Fibroblast of skin of back (primary cell): ENCODE measurements around the gene THY1. TPM values are rescaled to one million over a fixed set of nuclear protein-coding genes. Genes with fewer than 3 reads are reported as not detected.
"Not testable (repeated sequence)": the region's sequence is repeated elsewhere in the genome, so short reads cannot be mapped to it uniquely, and the experiment has no call there.

ENCODE experiments used
- DNase-seq: peaks from one replicate; pipeline ENCODE4 v3.0.0-alpha.2; 2013
- polyA plus RNA-seq, 2 experiments: library from polyadenylated mRNA; unstranded; fragments of 120-200 nt; gene quantifications; one replicate each; pipeline ENCODE4 v1.2.1, GENCODE V29; 2013; ENCODE audit not compliant: insufficient read length in 2 of 2

Gene THY1
- polyA plus RNA-seq (2013, experiment 1 of 2; ENCODE audit: insufficient read length), result 702 TPM
- polyA plus RNA-seq (2013, experiment 2 of 2; ENCODE audit: insufficient read length), result 573 TPM

DNA sequence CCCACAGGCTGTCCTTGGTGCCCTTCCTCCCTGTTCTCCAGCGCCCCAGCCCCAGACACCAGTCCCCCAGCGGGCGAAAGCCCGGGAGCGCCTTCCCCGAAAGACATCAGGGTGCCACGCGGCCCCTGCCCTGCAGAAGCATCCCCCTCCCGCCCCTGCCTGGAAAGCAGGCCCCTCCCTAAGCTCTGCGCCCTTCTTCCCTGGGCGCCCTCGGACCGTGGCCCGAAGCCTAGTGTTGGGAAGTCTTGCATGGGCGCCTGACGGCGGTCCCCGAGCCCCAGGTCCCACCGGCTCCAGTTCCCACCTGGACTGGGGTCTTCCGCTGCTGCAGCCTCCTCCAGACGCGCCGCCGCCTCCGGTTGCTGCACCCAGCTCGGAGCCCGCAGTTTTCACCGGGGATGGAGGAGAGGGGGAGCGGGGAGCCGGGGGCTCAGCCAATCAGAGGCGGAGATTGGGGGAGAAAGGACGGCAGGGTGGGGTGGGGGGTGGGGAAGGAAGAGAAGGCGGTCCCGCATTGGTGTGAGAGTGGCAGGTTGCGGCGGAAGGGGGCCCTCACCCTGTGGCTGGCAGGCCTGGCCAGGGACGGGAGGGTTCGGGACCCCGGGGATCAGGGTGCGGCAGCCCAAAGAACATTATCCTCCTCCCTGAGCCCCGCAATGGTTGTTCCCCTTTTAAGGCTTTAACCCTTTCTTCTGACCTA lies at the start of gene THY1:
Gene THY1, minus strand, starts transcription at position 364 of the 700 bp plus-strand sequence. CDS start 2,267 bp downstream, outside the sequence.
- peak; percentile 76 for DNase-seq

DNA sequence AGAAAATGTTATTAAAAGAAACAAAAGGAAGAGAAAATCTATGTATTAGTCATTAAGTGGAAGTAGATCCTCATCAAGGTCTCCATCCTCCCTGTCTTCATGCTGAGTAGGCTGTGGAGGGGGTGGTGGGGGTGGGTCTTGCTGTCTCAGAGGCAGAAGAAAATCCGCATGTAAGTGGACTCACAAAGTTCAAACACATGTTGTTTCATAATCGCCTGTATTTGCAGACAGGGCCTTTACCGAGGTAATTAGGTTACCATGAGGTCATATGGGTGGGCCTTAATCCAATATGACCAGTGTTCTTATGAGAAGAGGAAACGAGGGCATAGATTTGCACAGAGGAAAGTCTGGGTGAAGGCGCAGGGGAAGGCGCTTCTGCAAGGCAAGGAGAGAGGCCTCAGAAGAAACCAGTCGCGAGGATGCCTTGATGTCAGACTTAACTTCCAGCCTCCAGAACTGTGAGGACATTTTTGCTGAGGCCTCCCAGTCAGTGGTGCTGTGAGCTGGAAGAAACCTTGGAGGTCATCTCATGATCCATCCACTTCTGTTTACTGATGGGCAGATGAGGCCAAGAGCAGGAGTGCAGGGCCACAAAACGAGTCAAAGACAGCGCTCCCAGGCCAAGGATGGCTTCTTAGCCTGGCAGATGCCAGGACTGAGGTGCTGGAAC lies 49.3 kb upstream of the THY1 start:
- DNase-seq, result peak; percentile 28

DNA sequence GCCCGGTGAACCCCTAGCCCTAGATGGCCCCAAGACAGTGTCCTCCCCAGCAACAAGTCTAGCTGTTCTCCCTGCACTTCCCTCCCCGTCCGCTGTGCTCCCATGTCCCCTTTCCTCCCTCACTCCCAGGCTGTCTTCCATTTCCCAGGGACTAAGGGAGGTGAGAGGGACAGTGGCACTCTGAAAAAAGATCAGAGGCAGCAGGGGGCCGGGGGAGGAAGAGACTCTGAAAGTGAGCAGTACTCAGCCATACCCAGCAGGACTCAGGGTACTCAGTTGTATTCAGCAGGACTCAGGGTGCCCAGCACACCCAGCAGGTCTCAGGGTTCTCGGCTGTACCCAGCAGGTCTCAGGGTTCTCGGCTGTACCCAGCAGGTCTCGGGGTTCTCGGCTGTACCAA lies 48.4 kb upstream of the THY1 start:
- peak; percentile 28 for DNase-seq

DNA sequence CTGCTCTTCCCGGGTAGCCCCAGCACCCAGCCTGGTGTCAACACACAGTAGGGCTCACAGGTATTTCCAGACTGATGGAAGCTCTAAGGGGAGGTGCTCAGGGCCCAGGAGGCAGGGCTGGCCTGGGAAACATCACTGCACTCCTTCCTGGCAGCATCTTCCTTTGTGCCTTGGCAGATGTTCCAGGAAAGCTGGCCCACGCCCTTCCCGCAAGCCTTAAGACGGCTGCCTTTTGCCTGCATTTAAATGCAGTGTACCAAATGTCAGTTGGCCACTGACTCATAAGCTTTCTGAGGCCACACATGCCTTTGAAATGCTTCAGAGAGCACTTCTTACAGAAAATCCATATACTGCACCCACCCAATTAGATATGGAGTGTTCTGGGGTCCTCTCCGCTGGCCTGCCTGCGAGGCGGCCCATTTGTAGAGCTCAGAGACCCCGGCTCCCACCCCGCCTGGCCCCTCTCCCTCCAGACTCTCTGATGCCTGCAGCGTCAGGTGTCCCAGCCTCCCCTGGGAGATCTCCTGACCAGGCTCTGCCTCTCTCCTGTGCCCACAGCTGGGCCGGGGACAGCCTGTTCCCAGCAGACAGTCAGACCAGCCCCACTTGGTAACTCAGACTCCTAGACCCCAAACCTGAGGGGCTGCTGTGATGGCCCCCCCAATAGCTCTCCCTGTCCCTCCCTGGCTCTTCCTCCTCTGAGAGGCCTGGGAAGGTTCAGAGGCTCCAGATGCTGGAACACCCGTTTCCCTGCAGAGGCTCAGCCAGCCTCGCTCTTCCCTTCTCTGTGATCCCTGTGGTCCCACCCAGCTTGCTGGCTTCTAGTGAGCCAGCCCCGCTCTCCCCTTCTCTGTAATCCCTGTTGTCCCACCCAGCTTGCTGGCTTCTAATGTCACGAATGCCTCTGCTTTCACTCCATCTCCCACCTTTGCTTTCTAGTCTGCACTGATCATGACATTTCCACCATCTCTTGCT lies 47.6 kb upstream of the THY1 start:
- peak; percentile 92 for DNase-seq

DNA sequence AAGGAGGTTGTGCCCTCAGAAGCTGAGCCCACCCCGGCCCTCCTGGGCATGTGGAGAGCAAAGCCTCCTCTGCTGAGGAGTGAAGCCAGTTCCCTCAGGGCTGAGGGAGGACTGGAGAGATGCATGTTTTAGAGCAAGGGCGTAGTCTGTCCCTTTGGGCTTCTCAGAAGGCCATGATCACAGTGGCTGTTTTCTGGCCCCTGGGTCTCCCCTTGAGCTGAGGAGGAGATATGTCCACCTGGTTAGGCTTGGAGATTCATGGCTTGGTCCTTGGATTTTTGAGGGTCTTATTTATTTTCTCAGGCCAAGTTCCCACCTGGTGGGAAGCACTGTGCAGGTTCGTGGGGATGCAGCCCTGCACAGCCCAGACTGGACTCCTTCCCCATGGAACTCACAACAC lies 46.5 kb upstream of the THY1 start:
- no peak for DNase-seq

DNA sequence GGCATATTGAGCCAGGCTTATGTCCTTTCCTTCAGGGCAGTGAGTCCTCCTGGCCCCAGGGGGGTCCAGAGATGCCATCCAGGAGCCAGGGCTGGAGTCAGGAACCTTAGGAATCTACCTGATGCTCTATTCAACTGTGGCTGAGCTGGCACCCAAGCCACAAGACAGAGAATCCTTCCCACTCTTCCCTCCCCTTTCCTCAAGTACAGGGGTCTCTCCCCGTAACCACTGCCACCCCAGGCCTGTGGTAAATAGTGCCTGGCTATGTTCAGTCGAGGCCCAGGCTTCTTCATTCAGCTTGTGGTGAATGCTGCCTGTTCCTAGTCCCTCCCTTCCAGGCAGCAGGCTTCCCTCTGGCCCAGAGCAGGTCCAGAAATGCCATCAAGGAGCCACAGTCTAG lies 45.5 kb upstream of the THY1 start:
- DNase-seq, result no peak

DNA sequence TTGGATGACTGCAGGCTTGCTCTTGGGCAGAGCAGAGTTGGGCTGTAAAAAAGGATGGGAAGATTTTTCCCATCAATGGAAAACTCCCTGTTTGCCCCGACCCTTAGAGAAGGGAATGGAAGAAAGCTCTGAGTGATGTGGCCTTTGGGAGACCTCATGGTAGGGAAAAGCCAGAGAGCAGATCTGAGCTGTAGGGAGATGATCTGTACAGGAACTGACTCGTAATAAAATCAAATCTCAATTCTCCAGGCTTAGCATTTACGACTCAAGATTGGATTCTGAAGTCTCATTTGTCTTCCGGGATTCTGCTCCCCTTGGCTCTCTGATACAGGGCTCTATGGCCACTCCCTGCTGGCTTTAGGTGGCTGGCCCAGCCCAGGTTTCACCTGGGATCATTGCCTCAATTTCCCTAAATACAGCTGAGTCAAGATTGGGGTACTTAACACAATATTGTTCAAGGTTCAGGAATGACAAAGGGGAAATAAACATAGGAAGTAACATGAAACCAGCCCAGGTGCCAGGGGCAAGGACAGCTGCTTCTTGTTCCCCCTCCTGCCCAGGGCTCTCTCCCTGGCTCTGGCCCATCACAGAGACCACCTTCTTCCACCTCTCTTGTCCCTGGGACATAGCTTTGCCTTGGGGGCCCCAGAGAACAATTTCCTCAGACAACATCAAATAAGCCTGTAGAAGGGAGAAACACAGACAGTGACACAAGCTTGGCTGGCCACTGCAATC lies 38.4 kb upstream of the THY1 start:
- peak; percentile 74 for DNase-seq

DNA sequence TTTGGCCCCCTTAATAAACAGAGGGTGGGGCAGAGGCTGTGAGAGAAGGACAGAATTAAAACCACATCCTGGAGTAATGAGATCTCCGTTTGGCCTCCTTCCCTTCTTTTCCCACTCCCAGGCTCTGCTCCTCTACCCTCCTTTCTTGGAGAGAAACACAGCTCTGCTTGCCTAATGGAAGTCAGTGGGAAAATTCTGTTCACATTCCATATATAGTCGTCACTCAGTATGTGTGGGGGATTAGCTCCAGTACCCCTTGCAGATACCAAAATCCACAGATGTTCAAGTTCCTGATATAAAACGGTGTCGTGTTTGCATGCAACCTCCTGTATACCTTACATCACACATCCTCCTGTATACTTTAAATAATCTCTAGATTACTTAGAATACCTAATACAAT lies 37.6 kb upstream of the THY1 start:
- DNase-seq, result peak; percentile 96

DNA sequence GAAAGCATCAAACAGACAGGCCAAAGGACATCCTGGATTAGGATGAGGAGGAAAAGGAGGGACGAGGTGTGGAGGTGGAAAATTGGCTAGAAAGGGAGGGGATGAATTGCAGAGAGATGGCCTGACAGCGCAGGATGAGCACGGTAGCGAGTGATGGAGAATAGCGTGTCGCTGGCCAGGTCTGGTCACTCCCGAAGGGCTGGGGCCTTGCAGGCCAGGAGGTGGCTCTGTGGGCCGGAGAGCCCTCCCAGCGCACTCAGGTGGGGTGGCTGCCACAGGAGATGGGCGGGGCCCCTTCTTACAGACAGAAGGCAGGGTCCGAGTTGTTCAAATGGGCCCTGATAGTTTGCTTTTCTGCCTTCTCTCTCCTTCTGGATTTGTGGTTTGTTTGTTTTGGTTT lies 37.1 kb upstream of the THY1 start:
- DNase-seq, result no peak

DNA sequence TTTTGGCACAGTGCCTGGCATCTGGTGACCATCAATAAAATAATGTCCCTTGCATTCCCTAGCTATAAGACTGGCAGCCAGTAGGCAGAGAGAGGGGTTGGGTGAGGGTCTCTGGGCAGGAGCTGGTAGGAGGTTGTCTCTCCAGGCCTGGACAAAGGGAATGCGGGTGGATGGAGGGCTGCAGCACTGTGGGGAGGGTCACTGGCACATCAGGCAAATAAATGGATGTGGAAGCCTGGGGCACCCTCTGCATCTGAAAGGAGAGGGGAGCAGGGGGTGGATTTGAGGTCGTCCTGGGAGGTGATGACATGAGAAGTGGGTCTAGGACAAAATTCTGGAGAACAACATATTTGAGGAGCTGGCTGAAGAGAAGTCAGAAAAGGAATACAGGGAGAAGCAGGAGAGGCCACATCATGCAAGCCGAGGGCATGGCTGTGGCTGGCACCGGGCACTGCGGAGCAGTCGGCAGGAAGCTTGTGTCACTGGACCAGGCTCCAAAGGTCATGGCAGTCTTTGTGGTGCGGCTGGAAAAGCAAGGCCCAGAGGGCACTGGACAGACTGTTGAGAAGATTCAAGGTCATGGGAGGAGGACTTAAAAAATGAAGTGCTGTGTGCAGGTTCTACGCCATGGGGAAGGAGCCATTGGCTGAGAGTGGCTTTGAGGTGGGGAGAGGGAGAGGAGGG lies 36.5 kb upstream of the THY1 start:
- DNase-seq, result peak; percentile 25

DNA sequence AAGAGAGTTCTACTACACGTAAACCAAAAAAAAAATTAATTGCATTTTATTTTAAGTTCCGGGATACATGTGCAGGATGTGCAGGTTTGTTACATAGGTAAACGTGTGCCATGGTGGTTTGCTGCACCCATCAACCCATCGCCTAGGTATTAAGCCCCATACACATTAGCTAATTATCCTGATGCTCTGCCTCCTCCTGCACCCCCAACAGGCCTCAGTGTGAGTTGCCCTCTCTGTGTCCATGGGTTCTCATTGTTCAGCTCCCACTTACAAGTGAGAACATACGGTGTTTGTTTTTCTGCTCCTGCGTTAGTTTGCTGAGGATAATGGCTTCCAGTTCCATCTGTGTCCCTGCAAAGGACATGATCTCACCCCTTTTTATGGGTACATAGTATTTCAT lies 32.7 kb upstream of the THY1 start:
- DNase-seq, result not testable (repeated sequence)

DNA sequence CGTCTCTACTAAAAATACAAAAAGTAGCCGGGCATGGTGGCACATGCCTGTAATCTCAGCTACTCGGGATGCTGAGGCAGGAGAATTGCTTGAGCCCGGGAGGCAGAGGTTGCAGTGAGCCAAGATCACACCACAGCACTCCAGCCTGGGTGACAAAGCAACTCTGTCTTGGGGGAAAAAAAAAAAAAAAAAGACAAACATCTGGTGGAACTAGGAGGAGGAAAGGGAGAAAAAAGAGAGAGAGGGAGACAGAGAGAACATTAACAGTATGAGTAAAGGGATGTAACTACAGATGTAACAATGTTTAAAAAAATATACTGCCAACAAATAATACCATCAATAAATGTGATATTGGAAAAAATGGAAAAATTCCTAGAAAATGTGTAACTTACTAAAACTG lies 32.3 kb upstream of the THY1 start:
- DNase-seq, result not testable (repeated sequence)

DNA sequence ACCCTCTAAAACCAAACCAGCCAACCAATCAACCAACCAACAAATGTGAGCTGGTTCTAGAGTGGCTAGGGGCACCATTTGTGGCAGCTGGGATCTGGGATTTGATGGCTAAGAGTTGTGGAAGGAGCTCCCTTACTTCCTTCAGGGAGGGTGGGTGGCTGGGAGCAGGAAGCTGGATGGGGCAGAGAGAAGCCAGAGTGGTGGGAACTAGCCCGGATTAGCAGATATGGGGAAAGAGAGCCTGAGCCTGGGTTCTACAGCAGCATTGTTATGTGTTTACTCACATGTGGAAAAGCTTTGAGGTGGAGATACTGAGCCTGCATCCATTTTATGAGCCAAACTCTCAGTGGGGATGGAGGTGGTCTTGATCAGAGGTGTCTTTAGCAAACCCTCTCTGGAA lies 30.9 kb upstream of the THY1 start:
- DNase-seq, result no peak

DNA sequence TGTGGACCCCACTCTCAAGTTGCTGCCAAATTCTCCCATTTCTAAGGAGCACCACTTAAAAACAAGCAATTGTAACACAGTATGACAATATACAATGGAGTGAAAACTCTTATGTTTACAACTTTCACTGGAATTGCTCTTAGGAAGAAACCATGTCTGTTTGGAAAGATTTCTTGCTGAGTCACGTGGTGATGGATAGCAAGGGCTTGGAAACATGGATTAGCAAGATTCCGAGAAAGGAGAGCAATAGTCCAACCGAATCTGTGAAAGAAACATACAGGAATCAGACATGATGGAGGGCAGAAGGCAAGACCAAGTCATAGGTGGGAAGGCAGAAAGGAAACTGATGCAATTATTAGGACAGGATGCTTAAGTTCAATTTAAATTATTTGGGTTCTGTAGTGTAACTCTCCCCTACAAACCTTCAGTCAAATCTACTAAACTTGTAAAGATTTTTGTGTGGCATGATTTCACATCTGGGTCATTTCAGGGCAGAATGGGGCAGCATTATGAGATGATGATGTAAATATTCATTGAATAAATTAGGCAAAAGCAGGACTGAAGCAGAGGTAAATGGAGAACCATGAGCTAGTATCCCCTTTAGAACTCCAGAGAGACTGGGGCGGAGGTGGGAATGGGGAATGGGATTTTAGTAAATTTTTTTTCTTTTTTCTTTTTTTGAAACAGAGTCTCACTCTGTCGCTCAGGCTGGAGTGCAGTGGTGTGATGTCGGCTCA lies 27.8 kb upstream of the THY1 start:
- no peak for DNase-seq

DNA sequence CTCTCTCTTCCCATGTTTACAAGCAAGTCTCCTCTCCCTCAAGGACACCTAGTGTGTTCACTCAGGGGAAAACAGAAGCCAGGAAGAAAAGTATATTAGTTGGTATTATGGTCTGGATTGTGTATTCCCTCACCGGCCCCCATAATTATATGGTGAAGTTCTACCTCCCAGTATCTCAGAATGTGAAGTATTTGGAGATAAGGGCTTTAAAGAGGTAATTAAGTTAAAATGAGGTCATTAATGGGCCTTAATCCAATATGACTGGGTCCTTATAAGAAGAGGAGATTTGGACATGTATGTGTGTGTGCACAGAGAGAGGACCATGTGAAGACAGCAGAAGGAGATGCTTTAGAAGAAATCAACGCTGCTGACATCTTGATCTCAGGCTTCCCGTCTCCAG lies 26.5 kb upstream of the THY1 start:
- DNase-seq, result no peak

DNA sequence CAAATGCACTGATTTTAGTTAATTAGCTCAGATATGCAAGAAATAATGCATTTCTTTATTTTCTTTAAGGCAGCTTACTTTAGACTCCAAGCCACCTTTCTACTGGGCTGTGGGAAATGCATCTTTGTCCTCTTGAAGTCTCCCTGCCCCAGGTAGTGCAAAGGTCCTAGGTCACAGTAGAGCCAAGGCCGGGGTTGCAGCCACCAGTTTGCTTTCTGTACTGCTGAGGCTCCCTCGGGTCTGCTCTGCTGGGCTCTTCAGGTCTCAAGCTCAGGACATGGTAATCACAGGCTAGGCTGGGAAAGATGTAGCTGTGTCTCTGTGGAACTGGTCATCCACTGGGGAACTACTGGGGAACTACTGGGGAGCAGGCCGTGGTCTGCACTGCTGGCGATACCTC lies 25.4 kb upstream of the THY1 start:
- DNase-seq, result no peak

DNA sequence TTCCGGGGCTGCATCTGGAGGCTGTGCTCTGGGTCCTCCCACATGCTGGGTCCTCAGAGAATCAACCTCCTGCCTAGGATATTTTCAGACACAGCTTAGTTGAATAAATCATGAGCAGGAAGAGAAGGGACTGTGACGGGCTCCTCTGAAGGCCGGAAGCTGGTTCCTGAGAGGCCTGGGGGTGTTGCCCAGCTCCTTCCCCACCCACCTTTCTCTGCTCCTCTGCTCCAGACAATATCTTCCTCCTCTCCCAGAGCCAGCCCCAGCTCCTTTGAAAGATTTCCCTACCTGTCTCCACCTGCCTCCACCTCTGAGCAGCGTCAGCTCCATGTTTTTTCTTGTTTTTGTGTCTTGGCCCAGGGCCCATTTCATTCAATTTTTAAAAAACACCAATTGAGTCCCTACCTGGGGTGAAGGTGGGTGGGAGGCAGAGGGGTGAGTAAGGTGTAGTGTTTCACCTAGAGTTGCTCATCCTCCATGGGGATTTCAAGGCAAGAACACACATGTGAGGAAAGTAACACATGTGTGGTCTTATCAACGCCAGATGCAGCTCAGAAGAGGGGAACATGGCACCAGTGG lies 24.8 kb upstream of the THY1 start:
- DNase-seq, result no peak

DNA sequence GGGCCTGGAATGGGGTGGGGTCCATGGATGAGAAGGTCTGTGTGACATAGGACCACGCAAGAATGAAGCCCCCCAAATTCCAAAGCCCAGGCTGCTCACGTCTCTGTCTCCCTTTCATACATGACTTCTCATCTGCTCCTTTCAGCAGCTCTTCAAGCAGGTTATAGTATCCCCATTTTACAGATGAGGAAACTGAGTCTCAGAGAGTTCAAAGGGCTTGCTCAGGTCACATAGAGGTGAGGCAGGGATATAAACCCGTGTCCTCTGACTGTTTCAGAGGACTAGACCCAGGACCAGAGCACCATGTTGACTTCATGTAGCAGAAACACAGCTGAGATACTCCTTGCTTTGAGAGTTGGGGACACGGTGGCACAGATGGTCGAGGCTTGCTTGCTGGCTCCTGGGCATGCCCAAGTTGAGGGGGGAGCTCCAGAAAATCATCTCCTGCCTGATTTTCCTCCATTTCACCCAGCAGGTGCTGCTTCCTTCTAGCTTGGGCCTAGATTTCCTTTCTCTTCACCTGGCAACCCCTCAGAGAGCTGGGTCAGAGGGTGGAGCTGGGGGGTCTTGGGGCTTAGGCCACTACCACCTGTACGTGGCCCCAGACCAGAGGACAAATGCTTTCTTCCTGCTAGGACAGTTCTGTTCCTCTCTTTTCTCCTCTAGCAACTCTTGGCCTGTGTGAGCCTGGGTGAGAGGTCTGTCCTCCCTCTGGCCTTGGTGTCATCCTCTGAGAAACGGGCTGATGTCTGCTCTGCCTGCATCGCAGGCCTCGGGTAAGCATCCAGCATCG lies 24.1 kb upstream of the THY1 start:
- DNase-seq, result no peak

DNA sequence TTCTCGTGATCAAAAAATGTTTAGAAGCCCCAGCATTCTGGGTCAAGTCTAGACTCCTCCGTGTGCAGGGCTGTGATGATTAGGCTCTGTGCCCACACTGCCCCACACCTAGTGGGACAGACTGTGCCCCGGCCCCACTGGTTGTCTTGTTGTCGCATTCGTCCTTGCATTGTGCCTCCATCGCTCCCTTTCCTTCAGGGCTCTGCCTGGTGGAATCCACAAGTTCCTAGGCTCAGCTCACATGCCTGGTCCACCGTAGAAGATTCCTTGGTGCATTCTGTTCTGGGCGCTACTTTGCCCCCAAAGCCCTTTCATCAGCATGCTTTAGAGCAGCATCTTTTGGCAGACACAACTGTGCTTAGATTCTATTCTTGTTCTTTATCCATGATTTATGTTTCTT lies 23.5 kb upstream of the THY1 start:
- no peak for DNase-seq

DNA sequence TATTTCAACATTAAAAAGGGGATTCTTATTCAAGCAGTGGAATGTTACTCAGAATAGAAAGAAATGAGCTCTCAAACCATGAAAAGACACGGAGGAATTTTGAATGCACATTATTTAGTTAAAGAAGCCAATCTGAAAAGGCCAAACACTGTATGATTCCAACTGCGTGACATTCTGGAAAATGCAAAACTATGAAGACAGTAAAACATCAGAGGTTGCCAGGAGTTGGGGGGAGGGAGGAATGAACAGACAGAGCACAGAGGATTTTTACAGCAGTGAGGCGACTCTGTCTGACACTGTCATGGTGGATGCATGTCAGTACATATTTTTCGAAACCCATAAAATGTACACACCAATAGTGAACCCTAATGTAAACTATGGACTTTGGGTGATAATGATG lies 22.9 kb upstream of the THY1 start:
- peak; percentile 63 for DNase-seq
